HG02970 (cell line): ENCODE data around the gene CIITA.
"Not testable (repeated sequence)": the region's sequence is repeated elsewhere in the genome, so short reads cannot be mapped to it uniquely, and the experiment has no call there.

ENCODE experiments used
- ATAC-seq: cut with Tn5 transposase; IDR thresholded peaks from one replicate; pipeline ENCODE4 v1.9.1; 2021; ENCODE audit warnings: mild to moderate bottlenecking, moderate library complexity, moderate number of reproducible peaks; ENCODE audit not compliant: unreplicated experiment, low FRiP score

CIITA gene

GRCh38 chr16:10945065-10945787 is 68.2 kb downstream of the CIITA start:
- ATAC-seq: no peak

- ATAC-seq: no peak
These were observed 69.3 kb downstream of the CIITA start for GRCh38 chr16:10946308-10946707.

- no peak for ATAC-seq
These were observed 70.3 kb downstream of the CIITA start for GRCh38 chr16:10947211-10947787.

GRCh38 chr16:10949424-10949970 is 72.5 kb downstream of the CIITA start:
- peak; percentile 62 for ATAC-seq

GRCh38 chr16:10950393-10950792 is 73.4 kb downstream of the CIITA start:
- no peak for ATAC-seq

- no peak for ATAC-seq
These were observed 74.0 kb downstream of the CIITA start for GRCh38 chr16:10951026-10951425.

GRCh38 chr16:10954903-10955302 is 77.9 kb downstream of the CIITA start:
- ATAC-seq: no peak

GRCh38 chr16:10957771-10958482 is 80.9 kb downstream of the CIITA start:
- ATAC-seq: no peak

GRCh38 chr16:10959161-10959560 is 82.2 kb downstream of the CIITA start:
- no peak for ATAC-seq

- no peak for ATAC-seq
These were observed 84.2 kb downstream of the CIITA start for GRCh38 chr16:10961231-10961630.

GRCh38 chr16:10964039-10964890 is 87.3 kb downstream of the CIITA start:
- peak; percentile 45 for ATAC-seq

- no peak for ATAC-seq
These were observed 87.9 kb downstream of the CIITA start for GRCh38 chr16:10964891-10965326.

- peak; percentile 44 for ATAC-seq
These were observed 88.5 kb downstream of the CIITA start for GRCh38 chr16:10965440-10966061.

- no peak for ATAC-seq
These were observed 89.1 kb downstream of the CIITA start for GRCh38 chr16:10966129-10966528.

GRCh38 chr16:10966559-10966958 is 89.6 kb downstream of the CIITA start:
- ATAC-seq: not testable (repeated sequence)

GRCh38 chr16:10967986-10968385 is 91.0 kb downstream of the CIITA start:
- no peak for ATAC-seq

- ATAC-seq: no peak
These were observed 91.5 kb downstream of the CIITA start for GRCh38 chr16:10968498-10968897.

- no peak for ATAC-seq
These were observed 92.6 kb downstream of the CIITA start for GRCh38 chr16:10969615-10970014.

- ATAC-seq: no peak
These were observed 93.1 kb downstream of the CIITA start for GRCh38 chr16:10970065-10970464.

- ATAC-seq: no peak
These were observed 94.6 kb downstream of the CIITA start for GRCh38 chr16:10971560-10971961.
